A375 (cell line): ENCODE data around the gene CYRIA. TPM values are rescaled to one million over a fixed set of nuclear protein-coding genes. Genes with fewer than 3 reads are reported as not detected.

Experiments used
- total RNA-seq: library from RNA; depleted of rRNA; stranded (reverse); fragments of >200 nt; shearing (Covaris generic); gene quantifications from 2 replicates; pipeline ENCODE4 v1.2.3, GENCODE V29; 2014; rRNA removed

CYRIA gene
- total RNA-seq: 0.30 and 0.53 TPM in 2 replicates

GRCh38 chr2:16665748-16666448, at the start of gene CYRIA:
Gene CYRIA, minus strand, starts transcription at chr2:16665834. Its CDS starts 77,715 bp downstream, at chr2:16588119.

